ENCODE results near the gene DENR.
"Not testable (repeated sequence)": the region's sequence is repeated elsewhere in the genome, so short reads cannot be mapped to it uniquely, and the experiment has no call there.

Gene DENR

GRCh38 chr12:122743895-122744525 is 8.6 kb upstream of the DENR start:
- no peak for DNase-seq

- no peak for DNase-seq
Measured at GRCh38 chr12:122747224-122748135, 5.1 kb upstream of the DENR start.

- no peak for DNase-seq
Measured at GRCh38 chr12:122749569-122750332, 2.9 kb upstream of the DENR start.

- DNase-seq, result peak in 1 of 2 experiments; percentile 30
Measured at GRCh38 chr12:122750781-122751515, 1.7 kb upstream of the DENR start.

- no peak for DNase-seq
Measured at GRCh38 chr12:122753319-122753650, 661 bp downstream of the DENR start.

GRCh38 chr12:122754790-122755189 is 2.2 kb downstream of the DENR start:
- DNase-seq, result no peak

- no peak for DNase-seq
Measured at GRCh38 chr12:122757568-122757967, 4.9 kb downstream of the DENR start.

GRCh38 chr12:122785503-122785902 is 32.9 kb downstream of the DENR start:
- DNase-seq, result no peak

GRCh38 chr12:122788387-122788786 is 35.8 kb downstream of the DENR start:
- DNase-seq, result no peak

GRCh38 chr12:122789637-122790036 is 37.0 kb downstream of the DENR start:
- no peak for DNase-seq

GRCh38 chr12:122790393-122791075 is 37.9 kb downstream of the DENR start:
- DNase-seq, result no peak

GRCh38 chr12:122793685-122794106 is 41.1 kb downstream of the DENR start:
- no peak for DNase-seq

GRCh38 chr12:122795807-122796206 is 43.2 kb downstream of the DENR start:
- DNase-seq, result no peak

- no peak for DNase-seq
Measured at GRCh38 chr12:122799641-122800243, 47.1 kb downstream of the DENR start.

GRCh38 chr12:122803937-122804336 is 51.3 kb downstream of the DENR start:
- no peak for DNase-seq

- DNase-seq, result not testable (repeated sequence)
Measured at GRCh38 chr12:122804957-122805356, 52.3 kb downstream of the DENR start.

- no peak for DNase-seq
Measured at GRCh38 chr12:122807651-122808050, 55.0 kb downstream of the DENR start.

- DNase-seq, result no peak
Measured at GRCh38 chr12:122811777-122812176, 59.2 kb downstream of the DENR start.

GRCh38 chr12:122813310-122813713 is 60.7 kb downstream of the DENR start:
- no peak for DNase-seq

GRCh38 chr12:122819209-122819785 is 66.7 kb downstream of the DENR start:
- DNase-seq, result no peak

- no peak for DNase-seq
Measured at GRCh38 chr12:122820138-122820537, 67.5 kb downstream of the DENR start.
